Measurements from ENCODE around the gene TMEM41A. TPM values are rescaled to one million over a fixed set of nuclear protein-coding genes. Genes with fewer than 3 reads are reported as not detected.

The TMEM41A gene
- total RNA-seq, result 9.9 and 11.1 TPM in 2 replicates

DNA sequence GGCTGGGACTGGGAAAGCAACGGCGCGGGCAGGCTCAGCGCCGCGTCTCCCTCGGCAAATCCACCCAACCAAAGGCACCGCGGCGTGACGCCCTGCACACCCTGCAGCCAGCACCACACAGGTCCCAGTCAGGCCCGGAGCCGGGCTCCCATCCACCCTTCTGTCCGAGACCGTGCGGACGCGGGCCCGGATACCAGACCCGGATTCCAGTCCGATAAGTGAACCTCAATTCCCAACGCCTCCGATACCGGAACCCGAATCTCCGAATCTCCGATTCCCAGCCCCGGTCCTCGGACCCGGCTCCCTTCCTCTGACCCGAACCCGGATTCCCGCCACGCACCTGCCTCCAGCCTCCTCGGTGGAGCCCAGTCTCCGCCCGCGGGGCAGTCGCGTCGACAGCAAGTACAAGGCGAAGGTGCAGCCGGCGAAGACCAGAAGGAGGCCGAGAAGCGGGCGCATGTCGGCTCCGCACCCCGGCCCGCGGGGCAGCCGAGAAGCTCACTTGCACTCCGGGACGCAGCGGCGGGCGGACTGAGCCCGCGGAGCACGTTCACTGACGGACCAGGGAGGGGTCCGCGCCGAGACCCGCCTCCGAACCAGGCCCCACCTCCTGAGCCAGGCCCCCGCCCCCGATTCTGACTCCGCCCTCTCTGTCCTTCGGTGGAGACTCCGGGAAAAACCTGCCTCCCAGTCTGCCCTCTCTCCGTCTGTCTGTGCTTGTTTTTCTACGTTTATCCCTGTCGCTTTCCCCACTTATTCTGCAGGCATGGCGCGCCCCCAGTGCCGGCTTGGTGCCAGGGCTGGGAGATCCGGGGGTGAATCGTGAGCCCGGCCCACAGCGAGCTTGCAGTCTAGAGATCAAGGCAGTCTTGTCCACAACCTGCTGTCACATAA, at the start of gene TMEM41A:
Gene TMEM41A, minus strand, starts transcription at position 533 of the 894 bp plus-strand sequence. Its CDS starts 74 bp downstream, at position 459.

Other genes with a start within 250 kb of the TMEM41A start
- 1.8 and 3.1 TPM in 2 replicates for gene EHHADH, start 245.0 kb downstream of the TMEM41A start, total RNA-seq
- 10.3 and 14.5 TPM in 2 replicates for gene MAP3K13, start 135.9 kb downstream of the TMEM41A start, total RNA-seq
- not detected in 2 replicates for gene LIPH, start 53.6 kb upstream of the TMEM41A start, total RNA-seq
- gene SENP2, start 87.3 kb upstream of the TMEM41A start, total RNA-seq, result 18.4 and 22.7 TPM in 2 replicates